Pancreas (tissue), 10 donors: ENCODE measurements around the gene CDK7. TPM values are rescaled to one million over a fixed set of nuclear protein-coding genes. Genes with fewer than 3 reads are reported as not detected.
"Not testable (repeated sequence)": the region's sequence is repeated elsewhere in the genome, so short reads cannot be mapped to it uniquely, and the experiment has no call there.

Experiments
- ATAC-seq, 4 donors: fragments of 200-7000 bp; cut with Tn5 transposase; one replicate each; pipeline versions ENCODE4 v1.8.0 to v1.9.1; 2020; ENCODE audit warnings: mild to moderate bottlenecking in 4 of 4, moderate library complexity in 4 of 4
- DNase-seq, 6 donors: peaks; one replicate each; pipeline ENCODE4 v3.0.0-alpha.2; 2020
- FAIRE-seq: peaks from 2 replicates; lab custom pipeline; 2012; peaks lifted over from hg19 to GRCh38; lab: Jason Lieb, UNC
- H3K27ac ChIP-seq, 4 donors: fragments of 200-600 bp; sonication (generic); 1 replicate in 3 of 4; 2 replicates in 1 of 4; pipeline versions ENCODE4 v1.5.0 to v1.8.0; 2020
- H3K27me3 ChIP-seq, 4 donors: fragments of 200-600 bp; one replicate each; pipeline ENCODE4 v1.8.0; 2021
- H3K36me3 ChIP-seq, 3 donors: fragments of 200-600 bp; sonication (generic) in 1 of 3; one replicate each; pipeline versions ENCODE4 v1.5.0 to v1.8.0; 2020 to 2021
- H3K4me1 ChIP-seq, 3 donors: fragments of 200-600 bp; one replicate each; pipeline ENCODE4 v1.8.0; 2021
- H3K4me3 ChIP-seq, 4 donors: fragments of 200-600 bp; sonication (generic) in 2 of 4; one replicate each; pipeline versions ENCODE4 v1.5.0 to v1.8.0; 2020 to 2021
- H3K9me3 ChIP-seq, 4 donors: fragments of 200-600 bp; one replicate each; pipeline ENCODE4 v1.8.0; 2021
- CTCF ChIP-seq, 4 donors: fragments of 200-600 bp; sonication (generic) in 3 of 4; IDR thresholded peaks; one replicate each; pipeline versions ENCODE4 v1.5.0 to v1.8.0; 2021; ENCODE audit warnings: antibody characterized with exemption in 4 of 4
- WGBS, 2 donors: extraction: QIAGEN DNeasy Blood & Tissue Kit; methylation state at CpG; one replicate each; pipeline ENCODE4 v1.1.7; 2013; 5-methylcytosine and 5-hydroxymethylcytosine counted together
- intact Hi-C, 3 donors: fragments of 100-400 bp; cut with DNase I; formaldehyde crosslinking; loops; one replicate each; pipeline versions ENCODE4 v1.11.1 to v1.14.2; 2022
- polyA plus RNA-seq, 2 donors: library from polyadenylated mRNA; stranded (reverse); fragments of 200-250 nt; gene quantifications; one replicate each; pipeline ENCODE4 v1.2.3, GENCODE V29; 2013
- total RNA-seq, 6 donors: library from RNA; stranded (reverse); fragmentation: NEBNext Ultra II Directional in 4 of 6; extraction: Animal tissue kit (Norgen Biotek cat#: 25700) in 4 of 6; gene quantifications; one replicate each; pipeline versions ENCODE4 v1.2.1 to v1.2.4, GENCODE V29; 2021 to 2023
- donor health status: healthy with polysubstance abuse.
- donor health status: DM: no; HTN: no; CAD: no; lungs with moderate emphysema.
- donor health status: DM: no; HTN: no; CAD: no.
- donor health status: control.
- donor health status: control.
- donor health status: Bipolar disorder and iron deficiency.
- donor health status: DM: yes; HTN: yes; CAD: no.
- donor health status: DM: no; HTN: no; CAD: no.
- donor health status: DM: no; HTN: no; CAD: no.
- donor health status: DM: yes; HTN: yes; CAD: no.

Gene CDK7
- total and polyA plus RNA-seq, 8 donors = 6.2 to 13.6 (median 10.2) TPM

- Histone ChIP-seq H3K27me3 (no peaks in the 10 kb centered on the region), H3K9me3 (no peaks in the 10 kb centered on the region), H3K4me3 (no peak overlapping the region), H3K4me1 (peaks cover 0 to 3% (median 3%) of the 10 kb centered on the region in 3 donors), H3K36me3 (no peaks in the 10 kb centered on the region), H3K27ac (no peak overlapping the region)
- DNase-seq (no peak), ATAC-seq (no peak), FAIRE-seq (no peak)
- no peak for TF ChIP-seq CTCF (IDR thresholded peaks at IDR 0.05)
- 88 to 96% methylated on average over 4 of the region's 4 CpGs for WGBS, 2 donors
- intact Hi-C loops = no loop called here
Measured at GRCh38 chr5:69213513-69214215, 21.0 kb upstream of the CDK7 start.

DNA sequence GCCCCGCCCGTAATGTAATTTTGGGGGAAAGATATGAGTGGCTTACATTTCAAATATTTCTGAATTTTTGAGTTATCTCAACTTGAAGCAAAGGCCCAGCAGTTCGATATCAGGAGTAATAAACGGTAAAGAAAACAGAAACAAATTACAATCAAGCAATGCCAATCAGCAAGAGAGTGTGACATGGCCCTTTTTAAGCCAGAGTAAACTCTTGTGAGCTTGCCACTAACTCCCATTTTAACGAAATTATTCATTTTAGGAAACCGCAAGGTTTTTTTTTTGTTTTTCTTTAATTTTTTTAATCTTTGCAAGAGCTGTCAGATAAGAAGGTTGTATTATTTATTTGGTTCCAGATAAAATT, 17.6 kb upstream of the CDK7 start:
- peak overlapping the region; percentile 62 to 99 (median 94) for H3K4me3 ChIP-seq
- intact Hi-C loops = no loop called here
- H3K27me3 ChIP-seq = no peaks in the 10 kb centered on the region
- H3K4me1 ChIP-seq = peaks cover 0 to 7% (median 6%) of the 10 kb centered on the region in 3 donors
- no peak for ATAC-seq
- 32 to 34% methylated on average over 6 of the region's 6 CpGs for WGBS, 2 donors
- no peaks in the 10 kb centered on the region for H3K9me3 ChIP-seq
- H3K27ac ChIP-seq = no peak overlapping the region
- no peaks in the 10 kb centered on the region for H3K36me3 ChIP-seq
- no peak for DNase-seq
- FAIRE-seq = no peak
- TF ChIP-seq CTCF (IDR thresholded peaks at IDR 0.05) = no peak

DNA sequence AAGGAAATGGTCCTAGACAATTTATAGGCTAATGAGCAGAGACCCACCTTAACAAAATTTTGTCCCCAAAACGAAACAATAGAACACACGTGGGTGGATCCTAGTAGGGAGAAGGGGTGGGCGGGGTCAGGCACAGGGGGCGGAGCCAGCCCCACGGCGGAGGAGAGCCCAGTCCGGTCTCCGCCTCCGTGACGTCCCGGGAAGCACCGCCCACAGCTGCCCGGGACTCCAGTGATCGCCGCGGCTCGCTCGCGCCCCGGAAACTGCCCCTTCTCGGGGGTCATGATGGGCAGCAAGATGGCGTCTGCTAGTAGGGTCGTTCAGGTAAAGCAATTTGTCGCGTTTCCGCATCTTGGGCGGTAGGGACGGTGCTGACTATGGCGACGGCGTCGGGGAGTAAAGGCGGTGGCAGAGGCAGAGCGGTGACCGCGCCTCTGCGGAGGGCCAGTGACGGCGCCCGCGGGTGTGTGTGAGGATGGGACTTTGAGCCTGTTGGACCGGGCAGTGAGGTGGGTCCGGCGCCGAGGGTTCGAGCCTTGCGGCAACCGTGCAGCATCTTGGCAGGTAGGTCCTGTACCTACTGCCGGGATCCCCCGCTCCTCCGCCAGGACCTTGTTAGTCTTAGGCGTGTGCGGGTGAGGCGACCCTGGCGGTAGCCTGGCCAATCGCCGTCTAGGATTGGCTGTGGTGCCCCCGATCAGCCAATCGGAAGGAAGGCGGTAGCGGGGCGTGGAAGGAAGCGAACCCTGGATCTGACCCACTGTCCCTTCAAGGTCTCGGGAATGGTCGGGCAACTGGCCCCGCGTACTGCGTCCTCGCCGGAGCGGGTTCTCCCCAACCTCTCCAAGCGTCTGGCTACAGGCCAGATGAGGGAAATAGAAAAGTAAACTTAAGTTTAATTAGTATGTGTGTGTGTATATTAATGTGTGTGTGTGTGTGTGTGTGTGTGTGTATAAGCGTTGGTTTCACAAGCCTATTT, 16.8 kb upstream of the CDK7 start:
- peak; percentile 98 to 99 (median 98) for ATAC-seq
- Histone ChIP-seq H3K27me3 (no peaks in the 10 kb centered on the region), H3K4me3 (peak overlapping the region; percentile 62 to 99 (median 94)), H3K36me3 (no peaks in the 10 kb centered on the region), H3K9me3 (no peaks in the 10 kb centered on the region), H3K27ac (peak overlapping the region; percentile 90 to 93 (median 92)), H3K4me1 (peaks cover 0 to 7% (median 6%) of the 10 kb centered on the region in 3 donors)
- WGBS, 2 donors = 0 to 1% methylated on average over 69 to 73 of the region's 73 CpGs
- TF ChIP-seq CTCF (IDR thresholded peaks at IDR 0.05) = peak in 2 of 4 donors; percentile 20 to 36
- DNase-seq = peak; percentile 96 to 98 (median 97)
- intact Hi-C loops = no loop called here
- no peak for FAIRE-seq

GRCh38 chr5:69219939-69220338, 14.7 kb upstream of the CDK7 start:
- no peaks in the 10 kb centered on the region for H3K27me3 ChIP-seq
- TF ChIP-seq CTCF (IDR thresholded peaks at IDR 0.05) = no peak
- H3K27ac ChIP-seq = no peak overlapping the region
- no peaks in the 10 kb centered on the region for H3K36me3 ChIP-seq
- peaks cover 0 to 7% (median 6%) of the 10 kb centered on the region in 3 donors for H3K4me1 ChIP-seq
- ATAC-seq (no peak), FAIRE-seq (no peak), DNase-seq (no peak)
- H3K9me3 ChIP-seq = no peaks in the 10 kb centered on the region
- no peak overlapping the region for H3K4me3 ChIP-seq
- intact Hi-C loops = no loop called here

DNA sequence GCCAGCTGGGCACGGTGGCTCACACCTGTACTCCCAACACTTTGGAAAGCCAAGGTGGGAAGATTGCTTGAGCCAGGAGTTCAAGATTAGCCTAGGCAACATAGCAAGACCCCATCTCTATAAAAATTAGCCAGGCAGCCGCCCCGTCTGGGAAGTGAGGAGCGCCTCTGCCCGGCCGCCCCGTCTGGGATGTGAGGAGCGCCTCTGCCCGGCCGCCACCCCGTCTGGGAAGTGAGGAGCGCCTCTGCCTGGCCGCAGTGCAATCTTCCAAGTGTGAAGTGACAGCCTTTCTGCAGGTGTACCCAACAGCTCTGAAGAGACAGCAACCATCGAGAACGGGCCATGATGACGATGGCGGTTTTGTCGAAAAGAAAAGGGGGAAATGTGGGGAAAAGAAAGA, 14.3 kb upstream of the CDK7 start:
- H3K4me1 ChIP-seq, H3K9me3 ChIP-seq, H3K27ac ChIP-seq, H3K36me3 ChIP-seq, FAIRE-seq, DNase-seq, H3K27me3 ChIP-seq, ATAC-seq, intact Hi-C loops, H3K4me3 ChIP-seq: not testable (repeated sequence)
- 95 to 96% methylated on average over 18 of the region's 18 CpGs for WGBS, 2 donors

DNA sequence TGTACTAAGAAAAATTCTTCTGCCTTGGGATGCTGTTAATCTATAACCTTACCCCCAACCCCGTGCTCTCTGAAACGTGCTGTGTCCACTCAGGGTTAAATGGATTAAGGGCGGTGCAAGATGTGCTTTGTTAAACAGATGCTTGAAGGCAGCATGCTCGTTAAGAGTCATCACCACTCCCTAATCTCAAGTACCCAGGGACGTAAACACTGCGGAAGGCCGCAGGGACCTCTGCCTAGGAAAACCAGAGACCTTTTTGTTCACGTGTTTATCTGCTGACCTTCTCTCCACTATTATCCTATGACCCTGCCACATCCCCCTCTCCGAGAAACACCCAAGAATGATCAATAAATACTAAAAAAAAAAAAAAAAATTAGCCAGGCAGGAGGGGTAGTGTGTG, 13.9 kb upstream of the CDK7 start:
- intact Hi-C loops, DNase-seq, ATAC-seq: not testable (repeated sequence)

More for the DNA sequence above, 13.9 kb upstream of the CDK7 start:
- not testable (repeated sequence) for FAIRE-seq, H3K9me3 ChIP-seq, H3K27ac ChIP-seq, H3K27me3 ChIP-seq, H3K4me1 ChIP-seq, H3K4me3 ChIP-seq, H3K36me3 ChIP-seq
- WGBS, 2 donors = 80 to 83% methylated on average over 5 to 8 of the region's 9 CpGs
